Adipocyte (in vitro differentiated cells): ENCODE measurements around the gene MEG3.

Source experiments
- DNase-seq: peaks from one replicate; pipeline ENCODE4 v3.0.0-alpha.2; 2015; ENCODE audit warnings: low read depth
- H3K27me3 ChIP-seq: replicated peaks from 2 replicates; pipeline ENCODE4 v1.7.0; 2013; ENCODE audit warnings: mild to moderate bottlenecking, low read length, moderate library complexity; ENCODE audit not compliant: control insufficient read depth, insufficient read depth
- H3K36me3 ChIP-seq: 2 replicates; pipeline ENCODE4 v1.7.0; 2013; ENCODE audit warnings: low read length, mild to moderate bottlenecking, moderate library complexity; ENCODE audit not compliant: control insufficient read depth, insufficient read depth, severe bottlenecking
- H3K4me1 ChIP-seq: 2 replicates; pipeline ENCODE4 v1.7.0; 2013; ENCODE audit warnings: mild to moderate bottlenecking, low read length, moderate library complexity; ENCODE audit not compliant: control insufficient read depth, insufficient read depth
- H3K4me3 ChIP-seq: 2 replicates; pipeline ENCODE4 v1.7.0; 2013; ENCODE audit warnings: mild to moderate bottlenecking, low read length, moderate library complexity
- H3K9ac ChIP-seq: 2 replicates; pipeline ENCODE4 v1.7.0; 2013; ENCODE audit warnings: mild to moderate bottlenecking, low read length, moderate library complexity
- H3K9me3 ChIP-seq: 2 replicates; pipeline ENCODE4 v1.7.0; 2013; ENCODE audit warnings: mild to moderate bottlenecking, low read length, moderate library complexity; ENCODE audit not compliant: control insufficient read depth

MEG3 gene

DNA sequence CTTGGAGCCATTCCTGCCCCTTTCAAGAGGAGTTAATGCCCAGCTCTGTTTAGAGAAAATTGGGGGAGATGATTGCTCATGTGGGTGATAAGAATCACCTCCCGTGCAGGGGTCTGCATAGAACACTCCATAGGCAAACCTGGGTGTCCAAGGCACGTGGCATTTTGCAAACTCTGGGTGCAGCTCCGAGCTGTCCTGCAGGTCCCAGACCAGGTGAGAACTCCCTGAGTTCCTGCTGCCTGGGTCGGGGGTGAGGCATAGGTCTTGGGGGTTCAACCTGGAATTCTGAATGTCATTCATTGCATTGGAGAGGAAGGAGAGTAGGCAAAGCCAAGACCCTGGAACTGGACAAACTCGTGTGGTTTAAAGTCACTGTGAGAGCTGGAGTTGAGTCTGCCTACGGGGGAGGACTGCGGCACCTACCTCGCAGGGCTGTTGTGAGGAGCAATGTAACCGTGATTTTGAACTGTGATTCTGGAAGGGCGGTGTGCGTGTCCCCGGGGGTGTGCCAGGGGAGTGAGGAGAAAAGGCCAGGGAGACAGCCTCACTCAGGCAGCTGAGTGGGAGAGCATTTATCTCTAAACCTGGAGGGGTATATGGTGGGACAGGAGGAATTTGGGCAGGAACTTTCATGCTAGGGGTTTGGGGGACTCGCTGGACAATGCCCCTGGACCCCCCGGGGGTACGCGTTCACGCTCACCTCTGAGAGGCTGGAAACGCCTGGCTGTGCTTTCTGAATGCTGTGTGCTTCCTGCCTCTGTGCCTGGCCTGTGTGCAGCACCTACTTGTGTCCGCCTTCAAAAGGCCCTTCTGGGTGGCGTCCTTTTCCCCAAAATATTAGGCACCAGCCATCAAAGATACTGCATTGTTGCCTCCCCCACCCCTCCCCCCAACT lies 30.4 kb downstream of the MEG3 start:
- no peak for DNase-seq

DNA sequence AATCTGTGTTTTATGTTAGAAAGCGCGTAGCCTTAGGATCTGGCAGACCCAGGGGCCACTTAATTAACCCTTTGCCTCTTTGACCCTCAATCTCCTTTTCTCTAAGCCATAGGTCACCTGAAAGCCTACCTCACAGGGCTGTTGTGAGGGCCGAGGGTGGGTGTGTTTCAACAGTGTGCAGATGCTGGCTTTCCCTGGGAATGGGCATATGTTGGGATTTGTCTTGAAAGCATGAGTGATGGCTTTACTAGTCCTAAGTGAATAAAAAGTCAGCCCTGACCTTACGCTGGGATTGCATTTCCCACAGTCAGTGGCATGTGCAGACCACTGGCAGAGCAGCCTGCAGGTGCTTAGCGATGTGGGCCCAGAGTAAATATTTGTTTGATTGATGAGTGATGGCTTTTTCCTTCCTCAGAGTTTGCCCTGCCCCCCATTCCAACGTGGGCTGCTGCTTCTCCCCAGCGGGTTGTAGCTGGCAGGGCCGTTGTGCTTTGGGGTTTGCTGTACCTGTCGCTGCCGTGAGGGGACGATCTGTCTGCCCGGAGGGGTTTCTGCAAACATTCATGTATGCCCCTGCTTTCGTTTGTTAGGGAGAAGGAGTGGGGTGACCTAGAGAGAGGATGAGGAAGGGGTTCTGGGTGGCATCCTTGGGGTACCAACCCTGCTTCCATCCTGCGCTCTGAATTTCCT lies 31.5 kb downstream of the MEG3 start:
- Histone ChIP-seq H3K9ac (no peak overlapping the region), H3K4me3 (no peak overlapping the region), H3K4me1 (no peaks in the 10 kb centered on the region), H3K9me3 (no peaks in the 10 kb centered on the region), H3K36me3 (peaks cover 5% of the 10 kb centered on the region), H3K27me3 (peaks cover 8% of the 10 kb centered on the region)
- no peak for DNase-seq

More for the DNA sequence above, 30.4 kb downstream of the MEG3 start:
- H3K27me3 ChIP-seq = peaks cover 8% of the 10 kb centered on the region
- H3K9ac ChIP-seq = no peak overlapping the region
- peaks cover 5% of the 10 kb centered on the region for H3K36me3 ChIP-seq
- no peaks in the 10 kb centered on the region for H3K4me1 ChIP-seq
- H3K9me3 ChIP-seq = no peaks in the 10 kb centered on the region
- no peak overlapping the region for H3K4me3 ChIP-seq

DNA sequence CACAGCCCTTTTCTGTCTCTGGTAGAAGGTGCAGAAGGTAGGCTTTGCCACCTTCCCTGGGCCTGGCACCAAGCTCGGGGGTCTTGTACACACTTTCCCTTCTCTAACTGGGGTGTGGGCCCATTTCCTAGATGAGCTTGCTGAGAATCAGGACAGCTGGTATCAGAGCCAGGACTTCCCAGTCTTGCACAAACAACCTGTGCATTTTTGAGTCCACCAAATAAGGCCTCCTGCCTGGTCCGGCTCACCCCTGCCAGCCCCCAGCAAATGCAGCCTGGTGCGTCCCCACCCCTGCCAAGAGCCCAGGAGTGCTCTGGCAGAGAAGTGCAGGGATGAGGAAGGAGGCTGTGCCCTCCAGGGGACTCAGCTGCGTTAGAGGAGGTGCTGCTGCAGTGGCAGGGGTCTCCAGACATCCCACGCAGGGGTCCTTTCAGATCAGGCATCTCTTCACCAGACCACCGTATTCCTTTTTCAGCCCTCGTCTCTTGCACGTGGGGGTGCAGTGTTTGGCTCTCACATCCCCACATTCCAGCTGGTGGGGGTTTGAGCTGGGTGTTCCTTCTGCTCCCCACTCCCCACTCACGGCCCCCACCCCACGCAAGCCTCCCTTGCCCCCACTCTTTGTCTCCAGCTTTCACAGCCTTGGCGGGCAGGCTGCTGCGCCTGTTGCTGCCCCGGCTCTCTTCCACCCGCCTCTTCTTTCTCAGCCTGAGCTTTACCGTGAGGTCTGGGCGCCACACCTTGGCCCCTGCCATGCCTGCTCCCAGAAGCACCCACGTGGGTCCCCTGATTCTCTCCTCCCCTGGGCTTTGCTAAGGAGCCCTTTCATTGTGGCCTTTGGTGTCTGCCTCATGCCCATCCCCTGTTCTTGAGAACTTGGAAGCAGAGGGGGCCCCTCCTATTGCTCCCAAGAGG lies 32.3 kb downstream of the MEG3 start:
- Histone ChIP-seq H3K9ac (no peak overlapping the region), H3K9me3 (no peaks in the 10 kb centered on the region), H3K36me3 (peaks cover under 1% of the 10 kb centered on the region), H3K4me3 (no peak overlapping the region), H3K4me1 (no peaks in the 10 kb centered on the region), H3K27me3 (peaks cover 13% of the 10 kb centered on the region)
- DNase-seq = no peak

- Histone ChIP-seq H3K9ac (no peak overlapping the region), H3K4me3 (no peak overlapping the region), H3K4me1 (no peaks in the 10 kb centered on the region), H3K27me3 (peaks cover 13% of the 10 kb centered on the region), H3K36me3 (no peaks in the 10 kb centered on the region), H3K9me3 (no peaks in the 10 kb centered on the region)
- DNase-seq = no peak
These were observed 32.9 kb downstream of the MEG3 start for GRCh38 chr14:100858838-100859220.

DNA sequence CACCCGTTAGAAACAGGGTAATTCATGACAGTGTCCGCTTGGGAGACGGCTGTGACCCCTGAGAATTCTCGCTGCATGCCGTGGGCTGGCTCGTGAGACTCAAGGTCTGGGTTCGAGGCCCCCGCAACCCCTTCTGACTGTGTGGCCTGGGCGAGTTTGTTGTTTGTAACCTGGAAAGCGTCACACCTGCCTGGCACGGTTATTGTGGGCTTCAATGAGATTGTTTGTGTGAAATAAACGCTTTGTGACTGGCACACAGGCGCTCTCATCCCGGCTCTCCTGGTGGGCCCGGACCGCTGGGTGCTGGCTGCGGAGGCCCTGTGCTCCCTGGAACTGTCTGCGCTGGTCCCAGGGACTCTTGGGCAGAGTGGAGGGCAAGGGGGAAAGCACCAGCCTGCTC lies 33.9 kb downstream of the MEG3 start:
- Histone ChIP-seq H3K9me3 (no peaks in the 10 kb centered on the region), H3K36me3 (no peaks in the 10 kb centered on the region), H3K27me3 (peaks cover 9% of the 10 kb centered on the region), H3K9ac (no peak overlapping the region), H3K4me3 (no peak overlapping the region), H3K4me1 (peaks cover 5% of the 10 kb centered on the region)
- no peak for DNase-seq

DNA sequence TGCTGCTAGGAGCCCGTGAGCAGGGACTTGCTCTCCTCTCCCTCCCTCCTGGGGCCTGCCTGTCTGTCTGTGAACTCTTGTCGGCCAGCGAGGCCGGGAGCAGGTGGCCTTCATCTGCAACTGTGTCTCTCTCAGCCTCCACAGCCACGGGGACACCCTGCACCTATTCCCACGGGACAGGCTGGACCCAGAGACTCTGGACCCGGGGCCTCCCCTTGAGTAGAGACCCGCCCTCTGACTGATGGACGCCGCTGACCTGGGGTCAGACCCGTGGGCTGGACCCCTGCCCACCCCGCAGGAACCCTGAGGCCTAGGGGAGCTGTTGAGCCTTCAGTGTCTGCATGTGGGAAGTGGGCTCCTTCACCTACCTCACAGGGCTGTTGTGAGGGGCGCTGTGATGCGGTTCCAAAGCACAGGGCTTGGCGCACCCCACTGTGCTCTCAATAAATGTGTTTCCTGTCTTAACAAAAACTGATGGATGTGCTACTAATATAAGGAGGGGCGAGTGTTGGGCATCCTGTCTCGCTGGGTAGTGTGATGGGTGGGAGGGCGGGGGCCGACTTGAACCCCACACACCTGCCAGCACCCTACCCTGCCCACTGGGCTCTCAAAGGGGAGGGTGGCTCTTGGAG lies 34.8 kb downstream of the MEG3 start:
- no peak overlapping the region for H3K9ac ChIP-seq
- H3K9me3 ChIP-seq = no peaks in the 10 kb centered on the region
- DNase-seq = no peak
- H3K36me3 ChIP-seq = no peaks in the 10 kb centered on the region
- H3K4me3 ChIP-seq = no peak overlapping the region
- peaks cover 9% of the 10 kb centered on the region for H3K27me3 ChIP-seq
- peaks cover 14% of the 10 kb centered on the region for H3K4me1 ChIP-seq

- H3K4me3 ChIP-seq = no peak overlapping the region
- H3K36me3 ChIP-seq = no peaks in the 10 kb centered on the region
- DNase-seq = no peak
- H3K27me3 ChIP-seq = peaks cover 9% of the 10 kb centered on the region
- no peaks in the 10 kb centered on the region for H3K9me3 ChIP-seq
- no peak overlapping the region for H3K9ac ChIP-seq
- H3K4me1 ChIP-seq = peaks cover 14% of the 10 kb centered on the region
These were observed 35.4 kb downstream of the MEG3 start for GRCh38 chr14:100861188-100861936.

- H3K4me3 ChIP-seq = no peak overlapping the region
- H3K9ac ChIP-seq = no peak overlapping the region
- no peak for DNase-seq
- H3K4me1 ChIP-seq = peaks cover 14% of the 10 kb centered on the region
- H3K9me3 ChIP-seq = no peaks in the 10 kb centered on the region
- peaks cover 9% of the 10 kb centered on the region for H3K27me3 ChIP-seq
- no peaks in the 10 kb centered on the region for H3K36me3 ChIP-seq
These were observed 36.0 kb downstream of the MEG3 start for GRCh38 chr14:100861937-100862247.

GRCh38 chr14:100862277-100862676 lies 36.4 kb downstream of the MEG3 start:
- H3K4me1 ChIP-seq = peaks cover 14% of the 10 kb centered on the region
- H3K9ac ChIP-seq = no peak overlapping the region
- no peaks in the 10 kb centered on the region for H3K9me3 ChIP-seq
- H3K36me3 ChIP-seq = no peaks in the 10 kb centered on the region
- H3K4me3 ChIP-seq = no peak overlapping the region
- DNase-seq = no peak
- H3K27me3 ChIP-seq = peaks cover 9% of the 10 kb centered on the region

- Histone ChIP-seq H3K9me3 (no peaks in the 10 kb centered on the region), H3K9ac (no peak overlapping the region), H3K4me3 (no peak overlapping the region), H3K27me3 (peaks cover 8% of the 10 kb centered on the region), H3K36me3 (no peaks in the 10 kb centered on the region), H3K4me1 (peaks cover 14% of the 10 kb centered on the region)
- DNase-seq = no peak
These were observed 36.9 kb downstream of the MEG3 start for GRCh38 chr14:100862793-100863192.
